HG03045 (cell line): Measurements from ENCODE around the gene INPP5A.
"Not testable (repeated sequence)": the region's sequence is repeated elsewhere in the genome, so short reads cannot be mapped to it uniquely, and the experiment has no call there.

Source experiments
- ATAC-seq: cut with Tn5 transposase; IDR thresholded peaks from one replicate; pipeline ENCODE4 v1.9.1; 2021; ENCODE audit warnings: mild to moderate bottlenecking, moderate library complexity; ENCODE audit not compliant: unreplicated experiment

The INPP5A gene

DNA sequence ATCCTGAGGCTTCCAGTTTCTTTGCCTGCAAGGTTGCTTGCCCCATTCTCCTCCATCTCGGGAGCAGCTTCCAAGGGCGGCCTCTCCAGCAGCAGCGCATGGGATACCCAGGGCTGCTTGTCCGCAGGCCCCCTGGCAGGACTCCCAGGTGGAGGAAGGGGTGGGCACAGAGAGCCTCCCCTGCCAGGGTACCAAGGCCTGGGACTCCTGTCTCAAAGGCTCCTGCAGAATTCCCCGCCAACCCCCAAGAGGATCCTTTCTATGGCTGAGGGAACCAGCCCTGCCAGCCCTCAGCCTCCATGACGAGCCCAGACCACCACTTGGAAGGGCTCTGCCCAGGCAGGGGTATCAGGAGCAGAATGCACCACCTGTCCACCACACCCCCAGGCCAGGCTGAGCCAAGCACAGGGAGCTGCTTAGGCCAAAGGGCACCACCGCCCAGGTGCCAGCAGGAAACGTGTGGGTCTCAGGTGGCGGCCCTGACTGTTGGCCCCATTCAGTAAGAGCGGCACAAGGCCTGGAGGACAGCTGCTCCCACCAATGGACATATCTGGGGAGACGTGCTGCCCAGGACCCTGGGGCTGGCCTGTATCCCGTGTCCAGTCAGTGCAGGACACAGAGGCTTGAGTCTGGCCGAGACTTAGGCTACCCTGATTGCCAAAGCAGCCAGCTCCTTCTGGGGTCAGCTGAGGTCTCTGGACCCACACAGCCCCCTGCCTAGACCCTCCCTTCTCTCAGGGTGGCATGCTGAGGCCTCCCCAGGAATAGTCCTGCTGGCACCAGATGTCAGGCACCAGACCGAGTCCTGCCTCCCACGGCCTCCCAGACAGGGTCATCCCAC lies 33.8 kb upstream of the INPP5A start:
- no peak for ATAC-seq

DNA sequence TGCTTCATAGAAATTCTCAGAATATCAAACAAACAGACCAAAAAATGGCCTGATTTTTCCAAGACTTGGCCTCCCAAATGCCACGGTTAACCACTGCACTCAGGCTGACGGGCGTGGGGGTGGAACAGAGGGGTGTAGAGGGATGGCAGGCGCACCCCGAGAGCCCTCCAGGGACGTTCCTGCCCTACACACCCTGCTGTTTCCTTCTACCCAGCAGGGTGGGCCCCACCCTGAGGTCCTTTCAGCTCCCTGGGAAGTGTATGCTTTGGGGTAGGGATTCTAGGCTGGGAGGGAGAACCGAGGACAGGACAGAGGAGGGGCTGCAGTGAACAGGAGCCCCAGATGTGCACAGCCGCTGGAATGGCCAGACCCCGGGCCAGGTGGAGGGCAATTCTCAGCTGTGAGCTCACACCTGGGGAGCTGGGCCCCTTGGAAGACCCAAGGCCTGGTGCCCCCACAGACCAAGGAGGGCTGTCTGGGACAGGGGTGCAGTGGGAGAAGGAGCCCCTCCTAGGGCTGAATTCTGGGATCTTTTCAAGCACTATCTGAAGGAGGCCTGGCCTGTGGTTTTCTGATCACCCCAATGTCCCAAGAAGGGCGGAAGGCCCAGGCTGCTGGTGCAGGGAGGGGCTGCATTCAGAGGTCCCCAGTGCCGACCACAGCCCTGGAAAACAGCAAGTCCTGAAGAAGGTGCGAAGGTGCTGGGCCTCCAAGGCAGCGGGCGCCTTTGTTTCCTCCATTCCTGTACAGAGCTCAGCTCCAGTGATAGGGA lies 32.9 kb upstream of the INPP5A start:
- no peak for ATAC-seq

DNA sequence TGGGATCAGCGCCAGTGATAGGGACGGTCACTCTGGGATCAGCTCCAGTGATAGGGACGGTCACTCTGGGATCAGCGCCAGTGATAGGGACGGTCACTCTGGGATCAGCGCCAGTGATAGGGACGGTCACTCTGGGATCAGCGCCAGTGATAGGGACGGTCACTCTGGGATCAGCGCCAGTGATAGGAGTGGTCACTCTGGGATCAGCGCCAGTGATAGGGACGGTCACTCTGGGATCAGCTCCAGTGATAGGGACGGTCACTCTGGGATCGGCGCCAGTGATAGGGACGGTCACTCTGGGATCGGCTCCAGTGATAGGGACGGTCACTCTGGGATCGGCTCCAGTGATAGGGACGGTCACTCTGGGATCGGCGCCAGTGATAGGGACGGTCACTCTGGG lies 32.0 kb upstream of the INPP5A start:
- not testable (repeated sequence) for ATAC-seq

DNA sequence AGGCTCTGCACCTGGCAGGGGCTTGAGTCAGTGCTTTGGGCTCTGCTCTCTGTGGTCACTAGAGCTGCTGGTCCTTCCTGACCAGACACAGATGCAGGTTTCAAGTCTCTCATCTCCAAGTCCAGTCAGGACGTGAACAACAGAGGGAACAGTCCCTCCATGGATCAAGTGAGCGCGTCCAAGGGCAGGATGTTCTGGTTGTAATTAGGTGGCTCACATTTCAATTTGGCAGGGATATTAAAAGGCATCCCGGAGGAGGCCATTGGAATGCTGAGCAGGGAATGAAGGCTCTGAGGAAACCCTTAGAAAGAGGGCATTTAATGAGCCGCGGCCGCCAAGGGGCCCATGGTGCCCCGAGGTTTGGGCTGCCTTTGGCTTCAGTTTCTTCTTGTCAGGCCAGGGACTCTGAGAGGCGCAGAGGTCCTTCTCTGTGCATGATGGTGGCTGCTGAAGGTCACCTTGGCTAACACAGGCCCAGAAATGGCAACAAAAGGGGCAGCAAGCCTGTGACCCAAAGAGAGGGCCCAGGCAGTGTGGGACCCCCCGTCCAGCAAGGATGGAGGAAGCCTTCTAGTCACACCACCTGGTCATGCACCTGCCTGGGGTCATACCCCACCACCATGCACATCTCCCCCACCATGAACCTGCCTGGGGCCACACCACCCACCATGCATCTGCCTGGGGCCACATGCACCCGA lies 30.7 kb upstream of the INPP5A start:
- no peak for ATAC-seq

DNA sequence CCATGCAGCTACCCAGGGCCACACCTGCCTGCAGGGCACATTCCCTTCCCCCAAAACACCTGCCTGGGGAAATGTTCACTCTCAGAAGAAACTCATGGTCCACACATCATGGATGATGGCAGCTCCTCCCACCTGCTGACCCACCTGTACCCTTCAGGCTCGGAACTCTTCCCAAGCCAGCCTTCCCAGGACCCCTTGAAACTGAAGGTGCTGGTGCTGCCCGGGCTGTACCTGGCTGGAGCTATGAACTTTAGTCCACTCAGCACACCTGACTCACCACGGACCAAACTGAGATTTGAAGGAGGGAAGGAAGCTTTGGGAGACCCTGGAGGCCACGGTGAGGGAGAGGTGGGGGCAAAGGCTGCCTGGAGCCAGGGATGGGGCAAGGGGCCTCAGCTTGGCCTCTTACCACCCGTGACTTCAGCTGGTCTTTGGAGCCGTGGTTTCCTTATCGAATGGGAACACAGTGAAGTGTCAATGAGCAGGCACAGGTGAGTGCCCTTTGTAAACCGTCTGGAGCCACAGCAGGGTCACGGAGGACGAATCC lies 30.1 kb upstream of the INPP5A start:
- ATAC-seq: no peak

DNA sequence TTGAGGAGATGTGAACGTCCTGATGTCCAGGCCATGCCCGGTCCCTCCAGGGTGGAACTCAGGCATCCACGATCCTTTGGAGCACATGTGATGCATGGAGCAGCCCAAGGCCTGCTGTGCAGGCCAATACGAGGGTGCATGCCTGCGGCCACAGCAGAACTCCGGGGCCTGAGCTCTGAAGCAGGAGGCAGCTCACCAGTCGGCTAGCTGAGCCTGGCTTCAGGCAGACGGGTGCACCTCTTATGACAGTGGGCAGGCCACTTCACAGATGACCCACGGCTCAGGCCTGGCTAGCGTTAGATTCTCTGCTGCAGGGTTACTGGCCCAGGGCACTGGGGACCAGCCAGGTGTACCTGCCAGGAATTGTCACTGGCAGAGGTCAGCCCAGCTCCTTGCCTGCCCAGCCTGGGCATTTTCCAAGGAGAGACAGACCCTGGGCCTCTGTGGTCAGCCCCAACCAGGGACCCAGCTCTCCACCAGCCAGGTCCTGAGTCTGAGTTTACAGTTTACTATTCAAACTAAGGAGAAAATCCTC lies 29.6 kb upstream of the INPP5A start:
- no peak for ATAC-seq

DNA sequence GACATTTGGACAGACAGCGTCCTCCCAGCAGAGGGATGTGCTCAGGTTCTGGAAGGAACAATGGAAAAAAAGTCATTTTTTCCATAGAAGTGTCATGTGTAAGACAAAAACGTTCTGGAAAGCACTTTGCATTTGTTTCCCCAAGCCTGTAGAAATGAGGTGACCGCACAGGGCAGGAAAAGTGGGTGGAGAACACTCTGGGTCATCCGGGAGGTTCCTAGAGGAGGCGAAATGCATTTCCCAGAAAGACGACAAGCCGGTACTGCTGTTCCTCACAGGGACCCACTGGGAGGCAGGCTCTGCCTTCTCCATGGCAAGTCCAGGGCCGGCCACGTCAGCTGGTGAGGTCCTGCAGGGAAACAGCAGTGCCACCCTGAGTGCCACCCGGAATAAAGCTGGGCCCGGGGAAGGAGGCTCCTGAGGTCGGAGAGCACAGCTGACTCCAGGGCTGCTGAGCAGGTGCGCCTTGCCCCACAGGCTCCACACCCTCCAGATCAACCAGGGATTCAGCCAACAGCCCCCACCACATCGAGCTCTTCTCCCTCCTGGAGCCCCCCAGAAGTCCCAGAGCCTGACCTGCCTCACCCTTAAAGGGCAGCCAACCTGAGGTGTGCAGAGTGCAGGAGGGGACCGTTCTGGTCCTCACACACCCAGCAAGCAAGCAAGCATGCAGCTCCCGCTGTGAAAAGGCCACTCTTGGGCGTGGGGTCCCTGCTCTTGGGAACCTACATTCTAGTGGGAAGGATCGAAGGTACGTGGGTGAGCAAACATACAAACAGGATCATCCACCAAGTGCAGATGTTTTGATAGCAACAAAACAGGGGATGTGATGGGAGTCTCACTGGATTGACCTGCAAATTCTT lies 28.8 kb upstream of the INPP5A start:
- no peak for ATAC-seq

DNA sequence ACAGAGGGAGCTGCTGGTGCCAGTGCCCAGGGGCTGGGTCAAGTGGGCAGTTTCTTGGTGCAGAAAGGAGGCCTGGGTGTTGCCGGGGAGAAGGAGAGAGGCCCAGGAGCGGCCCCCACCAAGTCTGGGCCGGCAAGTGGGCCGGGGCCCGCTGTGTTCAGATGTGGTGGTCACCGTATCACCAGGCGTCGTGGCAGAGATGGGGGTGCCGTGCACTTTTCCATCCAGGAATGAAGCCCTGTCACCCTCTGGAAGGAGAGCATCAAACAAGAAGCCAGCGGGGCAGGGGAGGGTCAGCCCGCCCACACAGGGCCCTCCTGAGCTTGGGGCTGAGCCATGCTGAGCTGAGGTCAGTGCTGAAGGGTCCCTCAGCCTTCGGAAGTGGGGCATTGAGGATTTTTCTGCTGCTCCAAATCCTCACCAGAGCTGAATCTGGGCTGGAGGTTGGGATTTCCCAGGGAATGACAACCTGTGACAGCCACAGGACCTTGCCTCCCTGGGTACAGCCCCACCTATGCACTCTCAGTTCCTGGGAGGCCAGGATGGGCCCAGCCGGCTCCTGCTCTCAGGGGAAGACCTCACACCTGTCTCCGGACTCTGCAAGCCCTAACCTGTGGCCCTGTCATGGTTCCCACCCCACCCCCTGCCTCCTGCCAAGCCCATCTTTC lies 27.9 kb upstream of the INPP5A start:
- no peak for ATAC-seq

DNA sequence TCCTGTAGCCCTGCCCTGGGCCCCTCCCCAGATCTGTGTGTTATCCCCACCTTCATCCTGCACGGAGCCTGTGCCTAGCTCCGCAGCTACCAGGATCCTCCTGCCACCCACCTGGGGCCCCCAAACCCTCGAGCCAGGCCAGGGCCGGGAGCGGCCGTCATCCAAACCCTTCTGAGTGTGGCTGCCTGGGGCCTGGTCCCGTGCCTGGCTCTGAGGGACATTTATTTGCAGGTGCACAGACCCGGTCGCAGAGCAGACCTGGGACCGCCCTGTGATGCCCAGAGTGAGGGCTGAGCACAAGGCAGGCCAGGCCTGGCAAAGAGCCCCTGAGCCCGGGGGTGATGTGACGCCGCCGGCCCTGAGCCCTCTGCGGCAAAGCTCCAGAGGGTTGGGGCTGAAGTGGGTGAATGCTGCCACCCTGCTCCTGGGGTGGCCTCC lies 27.4 kb upstream of the INPP5A start:
- no peak for ATAC-seq

DNA sequence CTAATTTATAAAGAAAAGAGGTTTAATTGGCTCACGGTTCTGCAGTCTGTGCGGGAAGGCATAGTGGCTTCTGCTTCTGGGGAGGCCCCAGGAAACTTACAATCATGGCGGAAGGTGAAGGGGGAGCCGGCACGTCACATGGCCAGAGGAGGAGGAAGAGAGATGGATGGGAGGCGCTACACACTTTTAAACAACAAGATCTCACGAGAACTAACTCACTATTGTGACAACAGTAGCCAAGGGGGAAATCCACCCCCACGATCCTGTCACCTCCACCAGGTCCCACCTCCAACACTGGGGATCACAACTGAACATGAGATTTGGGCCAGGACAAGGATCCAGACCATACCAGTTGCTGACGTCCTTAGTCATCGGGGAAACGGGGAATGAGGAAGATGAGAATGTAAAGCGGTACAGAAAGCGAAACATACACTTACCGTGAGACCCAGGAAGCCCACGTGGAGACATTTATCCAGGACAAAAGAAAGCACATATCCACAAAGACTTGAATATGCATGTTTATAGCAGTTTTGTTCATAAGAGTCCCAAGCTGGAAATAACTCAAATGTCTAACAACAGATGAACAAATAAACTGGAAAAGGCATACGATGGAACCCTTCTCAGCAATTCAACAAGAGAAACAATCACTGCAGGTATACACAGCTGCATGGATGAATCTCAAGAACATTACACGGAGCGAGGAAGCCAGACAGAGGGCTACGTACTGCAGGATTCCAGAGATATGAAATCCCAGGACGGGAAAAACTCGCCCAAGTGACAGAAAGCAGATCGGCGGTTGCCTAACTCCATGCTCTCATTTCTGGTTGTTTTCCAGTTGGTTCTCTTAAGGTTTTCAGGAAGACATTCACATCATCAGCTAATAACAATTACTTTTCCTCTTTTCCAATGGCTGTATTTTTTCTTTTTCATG lies 26.2 kb upstream of the INPP5A start:
- ATAC-seq: no peak

DNA sequence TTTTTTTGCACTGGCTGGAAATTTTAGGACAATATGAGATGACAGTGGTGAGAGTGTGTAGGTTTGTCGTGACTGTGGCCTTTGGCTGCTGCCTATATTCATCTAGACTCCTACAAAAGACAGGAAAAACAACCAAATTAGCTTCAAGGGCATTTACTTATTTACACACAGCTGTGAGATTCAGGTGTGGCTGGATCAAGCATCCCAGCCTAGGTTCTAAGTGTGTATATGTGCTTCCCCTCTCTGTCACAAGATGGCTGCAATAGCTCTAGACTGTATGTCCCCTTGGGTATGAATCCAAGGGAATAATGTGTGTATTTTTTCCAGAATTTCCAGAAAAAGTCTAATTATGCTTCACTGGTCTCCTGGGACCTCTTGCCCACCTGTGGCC lies 25.5 kb upstream of the INPP5A start:
- no peak for ATAC-seq

DNA sequence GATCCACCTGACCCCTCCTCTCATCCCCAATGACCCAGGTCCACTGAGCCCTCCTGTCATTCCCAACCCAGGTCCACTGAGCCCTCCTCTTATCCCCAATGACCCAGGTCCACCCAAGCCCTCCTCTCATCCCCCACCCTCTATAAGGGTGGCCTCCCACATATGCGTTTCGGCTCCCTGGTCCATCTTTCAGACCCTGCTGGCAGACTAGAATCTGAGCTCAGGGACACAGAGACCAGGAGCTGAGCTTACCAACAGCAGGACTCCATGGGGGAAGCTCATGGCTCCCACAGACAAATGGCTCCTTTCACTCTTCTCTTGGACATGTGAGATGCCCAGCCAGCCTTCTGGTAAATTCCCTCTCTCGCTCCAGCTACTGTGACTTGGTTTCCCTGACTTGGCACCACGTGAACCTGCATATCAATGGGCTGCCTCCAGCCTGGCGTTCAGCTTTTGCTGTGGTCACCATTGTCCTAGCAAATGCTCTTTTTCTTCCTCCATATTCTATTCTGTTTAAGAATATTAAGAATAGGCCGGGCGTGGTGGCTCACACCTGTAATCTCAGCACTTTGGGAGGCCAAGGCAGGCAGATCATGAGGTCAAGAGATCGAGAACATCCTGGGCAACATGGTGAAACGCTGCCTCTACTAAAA lies 24.8 kb upstream of the INPP5A start:
- no peak for ATAC-seq

DNA sequence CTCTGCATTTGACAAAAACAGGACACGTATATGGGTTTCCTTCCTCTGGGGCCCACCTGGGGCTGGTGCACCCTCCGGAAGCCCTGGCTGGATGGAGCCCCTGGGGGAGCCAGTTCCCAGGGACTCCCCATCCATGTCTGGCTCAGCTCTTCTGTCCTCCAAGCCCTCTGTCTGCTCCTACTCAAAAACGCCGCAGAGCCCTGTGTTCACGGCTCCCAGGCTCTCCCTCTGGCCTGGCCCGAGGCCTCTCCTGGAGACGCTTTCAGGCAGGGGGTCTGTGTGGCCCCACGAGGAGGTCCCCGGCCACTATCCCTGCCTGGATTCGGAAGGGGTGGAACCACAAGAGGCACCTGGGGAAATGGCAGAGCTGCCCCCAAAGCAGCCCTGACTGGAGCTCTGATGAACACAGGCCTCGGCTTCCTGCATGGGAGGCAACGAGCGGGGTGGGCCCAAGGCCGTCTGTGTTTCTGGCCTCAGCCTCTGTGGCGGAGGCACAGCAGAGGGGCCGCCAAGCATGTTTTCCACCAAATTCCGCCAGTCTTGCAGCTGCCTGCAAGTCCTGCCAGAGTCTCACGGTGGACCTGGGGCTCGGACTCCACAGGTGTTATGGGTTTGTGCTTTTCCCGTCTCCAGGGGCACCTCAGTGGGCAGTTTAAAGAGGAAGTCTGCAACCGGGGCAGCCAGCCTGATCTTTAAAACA lies 22.6 kb upstream of the INPP5A start:
- no peak for ATAC-seq

DNA sequence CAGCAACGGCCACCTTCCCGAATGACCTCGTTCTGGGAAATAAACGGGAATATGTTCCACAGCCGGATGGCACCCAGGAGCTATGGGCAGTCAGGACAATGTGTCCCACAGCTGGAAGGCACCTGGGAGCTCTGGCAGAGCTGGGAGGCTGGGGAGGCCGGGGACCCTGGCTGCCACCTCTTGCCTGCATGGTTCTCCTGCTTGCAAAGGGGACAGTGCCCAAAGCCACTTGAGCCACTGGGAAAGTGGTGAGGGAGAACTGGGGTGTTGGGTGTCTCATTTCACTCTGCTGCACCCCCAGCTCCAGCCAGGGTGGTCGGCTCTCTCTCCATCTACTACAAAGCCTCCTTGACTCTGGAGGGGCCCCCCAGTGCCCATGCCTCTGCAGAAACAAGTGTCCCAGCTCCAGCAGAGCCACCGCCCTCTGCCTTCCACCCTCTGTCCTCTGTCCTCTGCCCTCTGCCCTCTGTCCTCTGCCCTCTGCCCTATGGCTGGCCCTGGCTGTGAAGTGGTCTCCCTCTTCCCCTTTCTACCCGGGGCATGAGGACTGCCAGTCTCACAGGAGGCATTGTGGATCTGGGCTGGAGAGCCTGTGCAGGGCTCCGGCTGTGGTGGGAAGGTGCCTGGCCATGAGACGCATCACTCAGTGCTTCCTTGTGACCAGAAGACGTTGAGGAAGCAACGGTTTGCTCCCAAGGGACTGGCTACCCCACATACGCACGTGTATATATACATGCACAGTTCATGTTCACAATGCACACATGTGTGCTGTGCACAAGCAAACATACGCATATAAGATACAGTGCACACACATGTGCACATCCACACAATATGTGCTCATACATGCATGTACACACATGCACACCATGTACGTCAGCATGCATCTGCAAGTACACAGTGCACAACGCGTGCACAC lies 21.5 kb upstream of the INPP5A start:
- ATAC-seq: no peak

DNA sequence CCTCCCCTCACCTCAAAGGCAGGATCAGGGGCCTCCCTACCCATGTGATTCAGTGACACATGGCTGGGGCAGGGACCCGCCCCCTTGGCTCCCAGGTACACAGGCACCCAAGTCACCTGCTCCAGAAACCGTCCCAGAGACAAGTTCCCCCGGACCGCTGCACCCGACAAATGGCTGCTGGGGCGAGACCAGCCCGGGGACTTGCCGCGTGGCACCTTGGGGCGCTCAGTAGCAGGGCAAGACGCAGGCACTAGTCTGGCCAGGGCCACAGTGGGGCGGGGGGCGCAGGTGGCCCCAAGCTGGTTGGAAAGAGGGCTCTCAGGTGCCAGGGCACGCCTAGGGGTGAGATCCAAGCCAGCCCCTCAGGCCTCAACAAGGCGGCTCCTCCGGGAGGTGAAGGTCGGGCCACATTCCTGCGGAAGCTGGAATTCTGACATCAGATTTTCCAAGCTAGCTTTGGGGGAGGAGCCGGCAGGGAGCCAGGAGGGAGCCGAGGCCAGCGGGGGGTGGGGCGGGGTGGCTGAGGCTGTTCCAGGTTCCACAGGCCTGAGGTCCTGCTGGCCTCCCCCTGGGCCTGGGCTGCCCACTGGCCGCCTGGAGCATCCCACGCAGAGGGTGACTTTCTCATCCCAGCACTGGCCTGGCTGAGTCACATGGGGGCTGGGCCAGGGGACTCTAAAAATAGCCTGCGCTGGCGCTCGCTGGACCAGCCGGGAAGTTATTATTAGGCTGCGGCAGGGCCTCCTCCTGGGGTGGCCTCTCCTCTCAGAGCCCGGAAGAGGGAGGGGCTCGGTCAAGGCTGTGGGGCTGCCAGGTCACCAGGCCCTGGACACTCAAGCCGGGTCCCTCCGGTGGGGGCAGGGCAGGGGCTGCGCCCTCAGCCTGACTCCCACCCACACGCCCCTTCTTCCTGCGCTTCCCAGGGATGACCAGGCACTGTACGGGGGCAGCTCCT lies 20.5 kb upstream of the INPP5A start:
- ATAC-seq: no peak
